Thymus (tissue), 11 donors: ENCODE results near the gene IL5. TPM values are rescaled to one million over a fixed set of nuclear protein-coding genes. Genes with fewer than 3 reads are reported as not detected.
"Not testable (repeated sequence)": the region's sequence is repeated elsewhere in the genome, so short reads cannot be mapped to it uniquely, and the experiment has no call there.

Source experiments
- DNase-seq, 9 donors: peaks; one replicate each; pipeline ENCODE4 v3.0.0-alpha.2; 2013; ENCODE audit warnings: low spot score in 9 of 9, low read depth in 6 of 9, missing footprints in 1 of 9
- H3K27ac ChIP-seq, 2 donors: one replicate each; pipeline ENCODE4 v1.5.1; 2013; ENCODE audit warnings: control low read depth in 1 of 2, low read depth in 1 of 2, low read length in 1 of 2, mild to moderate bottlenecking in 1 of 2, moderate library complexity in 1 of 2
- H3K27me3 ChIP-seq, 2 donors: one replicate each; pipeline ENCODE4 v1.5.1; 2013; ENCODE audit warnings: low read length in 1 of 2; ENCODE audit not compliant: control insufficient read depth in 2 of 2, insufficient read depth in 1 of 2
- H3K36me3 ChIP-seq, 2 donors: one replicate each; pipeline ENCODE4 v1.5.1; 2013; ENCODE audit warnings: low read length in 1 of 2, mild to moderate bottlenecking in 1 of 2, moderate library complexity in 1 of 2; ENCODE audit not compliant: control insufficient read depth in 2 of 2, insufficient read depth in 2 of 2
- H3K4me1 ChIP-seq, 2 donors: one replicate each; pipeline ENCODE4 v1.5.1; 2013; ENCODE audit warnings: low read length in 2 of 2; ENCODE audit not compliant: control insufficient read depth in 2 of 2, insufficient read depth in 2 of 2
- H3K4me3 ChIP-seq, 2 donors: one replicate each; pipeline ENCODE4 v1.5.1; 2013; ENCODE audit warnings: low read length in 2 of 2, control low read depth in 1 of 2, mild to moderate bottlenecking in 1 of 2
- H3K9me3 ChIP-seq, 2 donors: one replicate each; pipeline ENCODE4 v1.5.1; 2013; ENCODE audit warnings: low read length in 1 of 2, mild to moderate bottlenecking in 1 of 2; ENCODE audit not compliant: control insufficient read depth in 2 of 2, insufficient read depth in 1 of 2
- WGBS: extraction: QIAGEN DNeasy Blood & Tissue Kit; methylation state at CpG from one replicate; pipeline ENCODE4 v1.1.7; 2013; 5-methylcytosine and 5-hydroxymethylcytosine counted together
- polyA plus RNA-seq: library from polyadenylated mRNA; stranded (reverse); fragments of 200-250 nt; gene quantifications from one replicate; pipeline ENCODE4 v1.2.3, GENCODE V29; 2013
- total RNA-seq: library from RNA; stranded (reverse); fragments of 120-200 nt; gene quantifications from one replicate; pipeline ENCODE4 v1.2.4, GENCODE V29; 2013
- donor health status: healthy.

The IL5 gene
- total and polyA plus RNA-seq, 2 donors, result 0.43 TPM; not detected in 1

- WGBS, result over 99% methylated on average over 3 of the region's 3 CpGs
- peaks cover 1 to 13% of the 10 kb centered on the region in 2 donors for H3K9me3 ChIP-seq
- peaks cover 12 to 51% of the 10 kb centered on the region in 2 donors for H3K36me3 ChIP-seq
- peak in 2 of 9 donors; percentile 22 to 46 for DNase-seq
- H3K4me1 ChIP-seq, result peaks cover 5 to 15% of the 10 kb centered on the region in 2 donors
- H3K4me3 ChIP-seq, result no peak overlapping the region
- no peak overlapping the region for H3K27ac ChIP-seq
- H3K27me3 ChIP-seq, result no peaks in the 10 kb centered on the region
Observed at GRCh38 chr5:132561601-132562000, 18.3 kb upstream of the IL5 start.

GRCh38 chr5:132559383-132560060 is 16.2 kb upstream of the IL5 start:
- peaks cover 5 to 18% of the 10 kb centered on the region in 2 donors for H3K4me1 ChIP-seq
- H3K27ac ChIP-seq, result no peak overlapping the region
- peaks cover 1 to 11% of the 10 kb centered on the region in 2 donors for H3K9me3 ChIP-seq
- peaks cover 8 to 40% of the 10 kb centered on the region in 2 donors for H3K36me3 ChIP-seq
- 95% methylated on average over 2 of the region's 2 CpGs for WGBS
- no peak overlapping the region for H3K4me3 ChIP-seq
- H3K27me3 ChIP-seq, result no peaks in the 10 kb centered on the region
- DNase-seq, result no peak

- Histone ChIP-seq H3K4me1 (peaks cover 5 to 18% of the 10 kb centered on the region in 2 donors), H3K36me3 (peaks cover 0 to 27% of the 10 kb centered on the region in 2 donors), H3K27me3 (no peaks in the 10 kb centered on the region), H3K9me3 (peaks cover 0 to 7% of the 10 kb centered on the region in 2 donors), H3K4me3 (peak overlapping the region; percentile 92 to 99), H3K27ac (peak overlapping the region; percentile 87 to 96)
- peak in 4 of 9 donors; percentile 13 to 25 (median 16) for DNase-seq
- 9% methylated on average over 15 of the region's 15 CpGs for WGBS
Observed at GRCh38 chr5:132557478-132558172, 14.3 kb upstream of the IL5 start.

- under 1% methylated on average over 53 of the region's 53 CpGs for WGBS
- peak within 1 kb of the TSS; percentile 87 to 96 for H3K27ac ChIP-seq
- peak within 1 kb of the TSS; percentile 92 to 99 for H3K4me3 ChIP-seq
- peaks cover 0 to 22% of the 10 kb centered on the region in 2 donors for H3K36me3 ChIP-seq
- peaks cover 0 to 7% of the 10 kb centered on the region in 2 donors for H3K9me3 ChIP-seq
- DNase-seq, result peak; percentile 68 to 94 (median 83)
- no peaks in the 10 kb centered on the region for H3K27me3 ChIP-seq
- peaks cover 5 to 18% of the 10 kb centered on the region in 2 donors for H3K4me1 ChIP-seq
Observed at GRCh38 chr5:132556763-132557477, 13.6 kb upstream of the IL5 start, which contains the start of gene RAD50. Gene RAD50, plus strand, starts transcription at chr5:132556977. Its CDS starts 348 bp downstream, at chr5:132557325.

GRCh38 chr5:132556153-132556762 is 12.9 kb upstream of the IL5 start:
- DNase-seq, result peak in 1 of 9 donors; percentile 15
- no peaks in the 10 kb centered on the region for H3K27me3 ChIP-seq
- H3K4me3 ChIP-seq, result peak overlapping the region; percentile 92 to 99
- peaks cover 0 to 7% of the 10 kb centered on the region in 2 donors for H3K9me3 ChIP-seq
- WGBS, result 78% methylated on average over 15 of the region's 15 CpGs
- H3K36me3 ChIP-seq, result peaks cover 0 to 16% of the 10 kb centered on the region in 2 donors
- peak overlapping the region; percentile 87 to 96 for H3K27ac ChIP-seq
- H3K4me1 ChIP-seq, result peaks cover 5 to 14% of the 10 kb centered on the region in 2 donors

- Histone ChIP-seq H3K27ac (no peak overlapping the region), H3K27me3 (no peaks in the 10 kb centered on the region), H3K4me1 (no peaks in the 10 kb centered on the region), H3K9me3 (no peaks in the 10 kb centered on the region), H3K36me3 (no peaks in the 10 kb centered on the region), H3K4me3 (no peak overlapping the region)
- DNase-seq, result no peak
- WGBS, result 94% methylated on average over 2 of the region's 2 CpGs
Observed at GRCh38 chr5:132549576-132549975, 6.3 kb upstream of the IL5 start.

- H3K36me3 ChIP-seq, DNase-seq, H3K27ac ChIP-seq, H3K27me3 ChIP-seq, H3K4me3 ChIP-seq, H3K9me3 ChIP-seq, H3K4me1 ChIP-seq: not testable (repeated sequence)
- WGBS, result 99% methylated on average over 7 of the region's 7 CpGs
Observed at GRCh38 chr5:132548834-132549233, 5.5 kb upstream of the IL5 start.

GRCh38 chr5:132547269-132547668 is 3.9 kb upstream of the IL5 start:
- Histone ChIP-seq H3K9me3 (no peaks in the 10 kb centered on the region), H3K4me1 (no peaks in the 10 kb centered on the region), H3K4me3 (no peak overlapping the region), H3K36me3 (no peaks in the 10 kb centered on the region), H3K27ac (no peak overlapping the region), H3K27me3 (no peaks in the 10 kb centered on the region)
- DNase-seq, result no peak
- WGBS, result 94% methylated on average over 2 of the region's 2 CpGs
